GM18951 (cell line): Measurements from ENCODE around the gene PTOV1.
A peak's percentile ranks its signal among the peaks of the same experiment; 100 is the strongest.

ENCODE experiments used
- POLR2A ChIP-seq: IDR thresholded peaks from 4 replicates; pipeline ENCODE4 v1.6.1; 2011; ENCODE audit warnings: mild to moderate bottlenecking; ENCODE audit not compliant: insufficient read length, insufficient read depth; ENCODE audit errors: extremely low read depth
- in situ Hi-C: fragments of 300-500 bp; cut with MboI; formaldehyde crosslinking; loops from one replicate; pipeline ENCODE4 v1.12.0; 2022; ENCODE audit warnings: low sequenced_read_pairs, mixed read lengths, inconsistent platforms; ENCODE audit not compliant: unreplicated experiment

PTOV1 gene

DNA sequence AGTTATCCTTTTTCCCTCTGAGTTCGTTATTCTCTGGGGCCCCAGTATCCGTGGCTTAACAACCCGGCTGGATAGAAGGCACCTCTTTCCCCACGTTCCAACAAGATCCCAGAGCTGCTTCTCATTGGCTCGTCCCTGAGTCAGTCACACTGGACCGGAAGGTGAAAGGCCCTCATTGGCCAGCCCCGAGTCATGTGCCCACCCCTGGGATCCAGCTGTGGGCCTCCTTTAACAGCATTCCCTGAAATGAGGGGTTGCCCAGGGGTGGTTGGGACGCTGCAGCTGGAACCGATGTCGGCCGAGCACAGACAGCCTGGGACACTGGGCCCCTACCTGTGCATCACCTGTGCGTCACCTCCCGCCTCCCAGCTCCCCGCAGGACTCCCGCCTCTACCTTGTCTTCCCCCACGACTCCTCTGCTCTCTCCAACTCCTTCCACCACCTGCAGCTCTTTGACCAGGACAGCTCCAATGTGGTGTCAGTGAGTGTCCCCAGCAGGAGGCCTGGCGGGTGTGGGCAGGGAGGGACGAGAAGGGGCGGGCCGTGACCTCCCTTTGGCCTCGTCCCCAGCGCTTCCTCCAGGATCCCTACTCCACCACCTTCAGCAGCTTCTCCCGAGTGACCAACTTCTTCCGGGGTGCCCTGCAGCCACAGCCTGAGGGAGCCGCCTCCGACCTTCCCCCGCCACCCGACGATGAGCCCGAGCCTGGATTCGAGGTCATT, 30.9 kb downstream of the PTOV1 start:
- TF ChIP-seq POLR2A = no peak
- in situ Hi-C loops = no loop called here

GRCh38 chr19:49882643-49883042, 31.7 kb downstream of the PTOV1 start:
- in situ Hi-C loops = no loop called here
- no peak for TF ChIP-seq POLR2A

DNA sequence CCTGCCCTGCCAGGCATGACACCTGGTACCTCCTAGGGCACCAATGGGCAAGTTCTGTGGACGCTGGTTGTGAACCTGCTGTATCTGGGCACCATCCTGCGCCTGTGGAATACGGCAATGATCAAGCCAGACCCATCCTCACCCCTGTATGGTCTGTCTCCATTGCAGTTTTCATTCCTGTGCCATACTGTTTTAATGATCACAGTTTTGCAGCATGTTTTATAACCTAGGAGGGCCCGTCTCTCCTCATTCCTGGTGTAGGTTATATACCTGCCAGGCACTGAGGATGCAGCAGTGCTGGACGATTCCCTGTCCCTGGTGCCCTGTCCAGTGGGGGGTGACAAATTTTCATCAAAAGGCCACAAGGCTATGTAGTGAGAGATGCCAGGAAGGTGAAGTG, 32.1 kb downstream of the PTOV1 start:
- in situ Hi-C loops = no loop called here
- TF ChIP-seq POLR2A = no peak

- TF ChIP-seq POLR2A = no peak
- in situ Hi-C loops = no loop called here
Measured at GRCh38 chr19:49884109-49884508, 33.1 kb downstream of the PTOV1 start.

DNA sequence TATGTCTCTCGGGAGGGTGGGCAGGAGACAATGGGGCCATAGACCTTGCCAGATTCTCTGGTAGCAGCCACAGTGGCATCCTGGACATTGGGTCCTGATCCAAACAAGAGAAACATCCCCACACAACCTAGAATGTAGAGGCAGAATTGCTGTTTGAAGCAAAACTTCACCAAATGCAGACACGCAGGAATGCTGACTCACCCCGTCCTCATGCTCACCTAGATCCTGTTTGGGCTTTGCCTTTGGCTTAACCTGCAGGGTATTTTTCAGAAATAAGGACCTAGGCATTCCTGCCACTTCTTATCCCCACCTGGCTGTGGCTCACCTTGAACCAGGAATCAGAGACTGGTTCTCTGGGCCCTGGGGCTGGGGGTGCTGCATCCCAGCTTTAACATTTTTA, 33.8 kb downstream of the PTOV1 start:
- in situ Hi-C loops = no loop called here
- no peak for TF ChIP-seq POLR2A

DNA sequence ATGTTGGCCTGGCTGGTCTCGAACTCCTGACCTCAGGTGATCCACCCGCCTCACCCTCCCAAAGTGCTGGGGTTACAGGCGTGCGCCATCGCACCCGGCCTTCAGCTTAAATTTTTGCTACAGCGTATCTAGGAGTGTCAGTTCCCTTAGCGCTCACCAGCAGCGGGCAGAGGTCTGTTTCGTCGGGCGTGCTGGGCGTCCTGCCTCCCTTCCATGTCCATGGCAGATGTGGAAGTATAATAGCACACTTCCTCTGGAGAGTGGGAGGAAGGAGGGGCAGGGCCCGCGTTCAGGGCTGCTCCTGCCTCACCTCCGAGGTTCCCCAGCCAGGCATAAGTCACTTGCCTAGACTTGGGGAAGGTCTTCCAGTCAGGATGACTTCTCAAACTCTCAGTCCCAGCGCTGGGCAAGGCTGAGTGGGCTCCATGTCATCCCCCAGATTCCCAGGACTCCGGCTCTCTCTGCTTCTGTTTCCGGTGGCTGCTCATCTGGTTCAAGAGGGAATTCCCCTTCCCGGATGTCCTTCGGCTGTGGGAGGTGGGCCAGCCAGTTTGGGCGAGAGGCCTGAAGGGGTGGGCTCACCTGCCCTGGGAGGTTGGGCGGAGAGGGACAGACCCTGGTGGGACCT, 36.2 kb downstream of the PTOV1 start:
- in situ Hi-C loops = no loop called here
- TF ChIP-seq POLR2A = no peak

GRCh38 chr19:49887665-49888509, 36.9 kb downstream of the PTOV1 start:
- in situ Hi-C loops = no loop called here
- no peak for TF ChIP-seq POLR2A

DNA sequence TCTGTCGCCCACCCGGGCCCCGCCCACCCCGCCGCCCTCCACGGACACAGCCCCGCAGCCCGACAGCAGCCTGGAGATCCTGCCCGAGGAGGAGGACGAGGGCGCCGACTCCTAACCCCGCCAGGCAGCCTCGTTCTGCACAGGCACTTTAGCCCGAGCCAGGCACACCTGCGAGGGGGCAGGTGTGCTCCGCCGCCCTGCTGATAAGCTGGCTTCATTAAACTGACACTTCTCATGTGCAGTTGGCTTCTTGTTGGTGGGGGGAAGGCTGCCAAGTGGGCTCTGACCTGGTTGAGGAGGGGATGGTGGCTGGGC, 37.5 kb downstream of the PTOV1 start:
- TF ChIP-seq POLR2A = peak; percentile 16
- in situ Hi-C loops = no loop called here

DNA sequence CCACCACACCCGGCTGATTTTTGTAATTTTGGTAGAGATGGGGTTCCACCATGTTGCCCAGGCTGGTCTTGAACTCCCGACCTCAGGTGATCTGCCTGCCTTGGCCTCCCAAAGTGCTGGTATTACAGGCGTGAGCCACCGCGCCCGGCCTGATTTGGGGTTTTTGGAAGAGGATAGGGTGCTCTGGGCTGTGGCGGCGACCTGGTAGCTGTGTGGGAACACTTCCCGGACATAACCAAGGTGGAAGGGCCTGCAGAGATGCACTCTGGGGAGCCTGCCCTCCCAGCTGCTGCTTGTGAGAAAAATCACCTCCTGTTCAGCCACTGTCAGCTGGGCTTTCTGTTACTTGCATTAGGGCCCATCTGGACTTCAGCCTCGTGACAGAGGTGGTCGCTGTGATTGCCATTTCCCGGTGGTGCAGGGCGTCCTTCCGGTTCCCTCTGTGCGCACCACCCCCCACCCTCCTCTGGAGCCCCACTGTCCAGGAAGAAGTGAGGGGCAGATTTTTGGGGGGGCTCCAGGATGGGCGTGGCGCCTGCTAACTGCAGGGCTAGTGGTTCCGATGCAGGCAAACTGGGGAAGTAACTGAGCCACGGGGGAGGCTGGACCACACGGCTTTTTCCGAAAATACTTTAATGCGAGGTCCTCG, 38.2 kb downstream of the PTOV1 start:
- TF ChIP-seq POLR2A = no peak
- in situ Hi-C loops = no loop called here

DNA sequence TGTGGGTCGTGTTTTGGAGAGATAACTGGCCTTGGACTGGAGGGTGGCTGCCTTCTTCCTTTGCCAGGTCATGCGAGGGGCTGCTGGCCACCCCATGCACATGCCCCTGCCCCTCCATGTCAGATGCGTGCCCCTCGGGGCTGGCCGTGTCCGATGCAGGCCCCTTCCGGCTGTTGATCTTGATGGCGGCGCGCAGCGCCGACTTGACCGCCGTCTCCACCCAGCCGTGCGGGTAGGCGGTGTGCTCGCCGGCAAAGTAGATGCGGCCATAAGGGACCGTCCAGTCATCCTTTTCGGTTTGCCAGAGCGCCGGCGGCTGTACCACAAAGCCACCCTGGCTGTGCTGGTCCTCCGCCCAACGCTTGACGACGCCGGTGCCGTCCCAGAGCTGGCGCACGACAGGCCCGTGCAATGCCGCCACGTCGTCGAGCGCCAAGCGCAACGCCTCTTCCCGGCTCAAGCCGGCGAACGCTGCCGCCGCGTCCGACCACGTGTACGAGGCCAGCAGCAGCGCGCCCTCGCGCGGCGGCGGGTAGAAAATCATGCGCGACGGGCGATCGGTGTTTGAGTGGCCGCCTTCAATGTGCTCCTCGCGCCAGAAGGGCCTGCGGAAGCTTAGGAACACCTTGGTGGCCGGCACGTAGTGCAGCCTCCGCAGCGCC, 38.9 kb downstream of the PTOV1 start:
- no peak for TF ChIP-seq POLR2A
- in situ Hi-C loops = no loop called here

GRCh38 chr19:49890349-49891311, 39.7 kb downstream of the PTOV1 start:
- in situ Hi-C loops = no loop called here
- no peak for TF ChIP-seq POLR2A

DNA sequence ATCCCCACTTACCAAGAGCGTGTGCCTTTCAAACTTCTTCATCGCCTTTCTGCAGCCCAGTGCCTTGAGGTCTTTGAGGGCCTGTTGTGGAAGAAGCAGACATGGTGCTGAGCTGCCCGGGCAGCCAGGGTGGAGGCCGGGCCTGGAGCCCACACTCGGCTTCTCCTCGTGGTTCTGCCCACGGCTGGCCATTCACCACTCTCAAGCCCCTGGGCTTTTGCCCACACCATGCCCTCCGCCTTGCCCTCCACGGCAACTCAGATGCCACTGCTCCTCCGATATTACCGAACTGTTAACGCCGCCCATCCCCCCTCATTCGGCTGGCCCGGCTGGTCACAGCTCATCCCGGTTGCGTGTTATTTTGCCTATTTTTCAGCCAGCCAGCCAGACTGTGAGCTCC, 40.4 kb downstream of the PTOV1 start:
- in situ Hi-C loops = no loop called here

More for the DNA sequence above, 40.4 kb downstream of the PTOV1 start:
- TF ChIP-seq POLR2A = no peak
